ENCODE data around the gene COL21A1. TPM values are rescaled to one million over a fixed set of nuclear protein-coding genes. Genes with fewer than 3 reads are reported as not detected.

Gene COL21A1
- total and polyA plus RNA-seq, 2 of the 4 experiments (the other 2 are of a cell fraction), result 0.05 TPM; not detected in 1

- no peak overlapping the region for H3K4me2 ChIP-seq (ENCODE audit: low read depth, low read length)
- intact Hi-C loops (cut with micrococcal nuclease), result no loop called here
- H3K27me3 ChIP-seq (ENCODE audit: control insufficient read depth, insufficient read depth, low read length), result no peaks in the 10 kb centered on the region
- in situ Hi-C loops (cut with MboI; ENCODE audit: low sequenced_read_pairs), result no loop called here
- no peak overlapping the region for H2BK15ac ChIP-seq (ENCODE audit: low read depth, low read length)
- dilution Hi-C loops (cut with HindIII; ENCODE audit: low sequenced_read_pairs, unreplicated experiment), result no loop called here
- no peaks in the 10 kb centered on the region for H3K9me1 ChIP-seq (ENCODE audit: insufficient read depth, low read length)
- CTCF ChIA-PET, result no interaction called here
- H2AFZ ChIP-seq (replicated peaks; ENCODE audit: low read length, poor library complexity), result no peak overlapping the region
- no peak for TF ChIP-seq MAZ (IDR thresholded peaks at IDR 0.05; ENCODE audit: borderline replicate concordance, low read depth, low read length)
- TF ChIP-seq BHLHE40 (IDR thresholded peaks at IDR 0.05; ENCODE audit: low read depth, low read length), result no peak
- no peak for TF ChIP-seq MXI1 (IDR thresholded peaks at IDR 0.05; ENCODE audit: borderline replicate concordance, low read depth, low read length)
- no peak overlapping the region for H3K14ac ChIP-seq (replicated peaks; ENCODE audit: low read depth, low read length)
- H4K20me1 ChIP-seq (ENCODE audit: insufficient read depth, low read length), result no peaks in the 10 kb centered on the region
- POLR2A ChIA-PET (ENCODE audit: unreplicated experiment), result no interaction called here
- no TSS peak for BruUV-seq (replicated peaks)
- H2BK120ac ChIP-seq (ENCODE audit: low read depth, low read length), result no peak overlapping the region
- no peak overlapping the region for H3K9ac ChIP-seq (ENCODE audit: low read depth, low read length)
- no peak overlapping the region for H3K27ac ChIP-seq (ENCODE audit: insufficient read depth, low read length)
- H3K9me3 ChIP-seq (ENCODE audit: control insufficient read depth, insufficient read depth, low read length), result peaks cover 6% of the 10 kb centered on the region
- ATAC-seq (ENCODE audit: low read depth) (no peak), DNase-seq (no peak)
- no peak overlapping the region for H3K4ac ChIP-seq (ENCODE audit: low read depth, low read length)
- H3K79me1 ChIP-seq (ENCODE audit: low read depth in 1 of 2, low read length in 2 of 2), result no peaks in the 10 kb centered on the region
- no peak overlapping the region for H2AK9ac ChIP-seq (replicated peaks; ENCODE audit: low read depth, low read length, poor library complexity)
- H3K18ac ChIP-seq (ENCODE audit: low read depth, low read length), result no peak overlapping the region
- no peaks in the 10 kb centered on the region for H3K36me3 ChIP-seq (ENCODE audit: control insufficient read depth, insufficient read depth, low read length)
- WGBS, 2 experiments (ENCODE audit: extremely low coverage in 2 of 2, insufficient read length in 1 of 2), result no CpG with 5 or more reads among the region's 1 CpG
- no peak overlapping the region for H4K91ac ChIP-seq (ENCODE audit: insufficient read depth, low read depth, low read length)
- no peak overlapping the region for H3K56ac ChIP-seq (ENCODE audit: extremely low read depth, insufficient read depth, low read length)
- H2BK5ac ChIP-seq (ENCODE audit: low read depth, low read length, poor library complexity, severe bottlenecking), result no peak overlapping the region
- H2BK20ac ChIP-seq (ENCODE audit: low read depth, low read length), result no peak overlapping the region
- no peak overlapping the region for H2AK5ac ChIP-seq (ENCODE audit: low read depth, low read length)
- H4K8ac ChIP-seq (ENCODE audit: low read depth in 2 of 2, low read length in 2 of 2), result no peak overlapping the region
- no peaks in the 10 kb centered on the region for H3K4me1 ChIP-seq (ENCODE audit: control insufficient read depth, insufficient read depth, low read length)
- H3K4me3 ChIP-seq (ENCODE audit: insufficient read depth, low read depth, low read length), result no peak overlapping the region
- H3K23ac ChIP-seq (ENCODE audit: low read depth, low read length), result no peak overlapping the region
- no peak overlapping the region for H4K5ac ChIP-seq (ENCODE audit: low read depth, low read length)
Measured at GRCh38 chr6:56169366-56169765, 78.0 kb downstream of the COL21A1 start.

Data from IMR-90 (cell line).